Naive thymus-derived CD4-positive, alpha-beta T cell (primary cell): ENCODE data around the gene HCN1. TPM values are rescaled to one million over a fixed set of nuclear protein-coding genes. Genes with fewer than 3 reads are reported as not detected.
A peak's percentile ranks its signal among the peaks of the same experiment; 100 is the strongest.

Experiments
- ATAC-seq: fragments of 150-1000 bp; cut with Tn5 transposase; 2 replicates; pipeline ENCODE4 v1.10.0; 2021; ENCODE audit warnings: mild to moderate bottlenecking, moderate library complexity
- CTCF ChIA-PET: fragments of 350-600 bp; sonication (Branson Sonifier 250); formaldehyde crosslinking; loops from one replicate; lab custom pipeline; 2021; ENCODE audit warnings: antibody characterized with exemption; lab: Charles Lee
- POLR2A ChIA-PET: fragments of 350-600 bp; sonication (Branson Sonifier 250); formaldehyde crosslinking; loops from one replicate; lab custom pipeline; 2021; ENCODE audit warnings: antibody characterized with exemption, inconsistent platforms; lab: Charles Lee
- DNase-seq, 9 donors: peaks; one replicate each; pipeline versions ENCODE4 v3.0.0 to v3.0.0-alpha.2; 2020 to 2022; ENCODE audit warnings: mixed read lengths in 1 of 9
- H3K27ac ChIP-seq: one replicate; pipeline ENCODE4 v1.7.0; 2013; ENCODE audit warnings: mild to moderate bottlenecking, low read depth, low read length, moderate library complexity
- H3K27me3 ChIP-seq, 2 donors: one replicate each; pipeline ENCODE4 v1.7.0; 2013; ENCODE audit warnings: low read length in 2 of 2, mild to moderate bottlenecking in 2 of 2, moderate library complexity in 2 of 2; ENCODE audit not compliant: control insufficient read depth in 2 of 2, insufficient read depth in 2 of 2
- H3K36me3 ChIP-seq, 3 experiments: 1 replicate in 2 of 3; 2 replicates in 1 of 3; pipeline ENCODE4 v1.7.0; 2013; ENCODE audit warnings: low read length in 3 of 3, mild to moderate bottlenecking in 3 of 3, moderate library complexity in 1 of 3; ENCODE audit not compliant: insufficient read depth in 3 of 3, control insufficient read depth in 2 of 3
- H3K4me1 ChIP-seq, 2 donors: one replicate each; pipeline ENCODE4 v1.7.0; 2013; ENCODE audit warnings: low read length in 2 of 2, mild to moderate bottlenecking in 2 of 2, moderate library complexity in 1 of 2; ENCODE audit not compliant: control insufficient read depth in 2 of 2, insufficient read depth in 2 of 2
- H3K4me3 ChIP-seq: 2 replicates; pipeline ENCODE4 v1.7.0; 2013; ENCODE audit warnings: mild to moderate bottlenecking, low read length
- H3K9me3 ChIP-seq, 3 experiments: 1 replicate in 2 of 3; 2 replicates in 1 of 3; pipeline ENCODE4 v1.7.0; 2013; ENCODE audit warnings: low read length in 3 of 3; ENCODE audit not compliant: control insufficient read depth in 2 of 3
- H3K27ac Mint-ChIP-seq, 9 donors: one replicate each; pipeline ENCODE4 v1.8.0; 2020 to 2022; ENCODE audit warnings: mixed read lengths in 9 of 9, mild to moderate bottlenecking in 8 of 9, moderate library complexity in 5 of 9, inconsistent platforms in 2 of 9
- H3K27me3 Mint-ChIP-seq, 5 donors: one replicate each; pipeline ENCODE4 v1.8.0; 2021 to 2022; ENCODE audit warnings: mixed read lengths in 5 of 5, mild to moderate bottlenecking in 1 of 5
- H3K36me3 Mint-ChIP-seq, 5 donors: one replicate each; pipeline ENCODE4 v1.8.0; 2020 to 2022; ENCODE audit warnings: mixed read lengths in 5 of 5, mild to moderate bottlenecking in 3 of 5, inconsistent platforms in 1 of 5
- H3K4me1 Mint-ChIP-seq, 7 donors: one replicate each; pipeline ENCODE4 v1.8.0; 2020 to 2022; ENCODE audit warnings: mixed read lengths in 7 of 7, mild to moderate bottlenecking in 3 of 7, inconsistent platforms in 1 of 7
- H3K4me3 Mint-ChIP-seq, 10 donors: one replicate each; pipeline ENCODE4 v1.8.0; 2020 to 2022; ENCODE audit warnings: mild to moderate bottlenecking in 10 of 10, mixed read lengths in 10 of 10, moderate library complexity in 6 of 10, inconsistent platforms in 2 of 10
- H3K9me3 Mint-ChIP-seq, 11 donors: one replicate each; pipeline ENCODE4 v1.8.0; 2020 to 2022; ENCODE audit warnings: mixed read lengths in 11 of 11, mild to moderate bottlenecking in 4 of 11, inconsistent platforms in 1 of 11, moderate library complexity in 1 of 11
- intact Hi-C, 2 donors: fragments of 100-400 bp; cut with micrococcal nuclease; formaldehyde crosslinking; loops; one replicate each; pipeline ENCODE4 v1.15.1; 2023
- polyA plus RNA-seq, 2 donors: library from polyadenylated mRNA; unstranded; fragments of 300-500 nt; fragmentation: Illumina TruSeq; gene quantifications; one replicate each; pipeline ENCODE4 v1.2.3, GENCODE V29; 2021
- total RNA-seq, 6 experiments: library from RNA in 5 of 6; stranded (reverse) in 5 of 6; gene quantifications; 1 replicate in 5 of 6; 2 replicates in 1 of 6; pipeline ENCODE4 v1.2.3 and lab custom pipeline; 2021 to 2026

The HCN1 gene
- total and polyA plus RNA-seq, 7 experiments from 2014 or later: not detected

- POLR2A ChIA-PET: no interaction called here
- H3K36me3 Mint-ChIP-seq: peaks cover 0 to 25% (median 0%) of the 10 kb centered on the region in 5 donors
- no peaks in the 10 kb centered on the region for H3K27me3 ChIP-seq
- no peaks in the 10 kb centered on the region for H3K4me1 ChIP-seq
- H3K9me3 Mint-ChIP-seq: peaks cover 0 to 31% (median 15%) of the 10 kb centered on the region in 11 donors
- H3K4me1 Mint-ChIP-seq: peaks cover 0 to 9% (median 3%) of the 10 kb centered on the region in 7 donors
- no peak overlapping the region for H3K27ac Mint-ChIP-seq
- intact Hi-C loops: no loop called here
- peaks cover 0 to 7% (median 0%) of the 10 kb centered on the region in 3 experiments for H3K9me3 ChIP-seq
- H3K27ac ChIP-seq: no peak overlapping the region
- H3K4me3 ChIP-seq: no peak overlapping the region
- ATAC-seq (no peak), DNase-seq (no peak)
- no peaks in the 10 kb centered on the region for H3K36me3 ChIP-seq
- CTCF ChIA-PET: no interaction called here
- peaks cover 23 to 47% (median 32%) of the 10 kb centered on the region in 5 donors for H3K27me3 Mint-ChIP-seq
- H3K4me3 Mint-ChIP-seq: peak overlapping the region in 1 of 10 donors; percentile 10
These were observed 993 bp downstream of the HCN1 start for GRCh38 chr5:45694971-45695803.

DNA sequence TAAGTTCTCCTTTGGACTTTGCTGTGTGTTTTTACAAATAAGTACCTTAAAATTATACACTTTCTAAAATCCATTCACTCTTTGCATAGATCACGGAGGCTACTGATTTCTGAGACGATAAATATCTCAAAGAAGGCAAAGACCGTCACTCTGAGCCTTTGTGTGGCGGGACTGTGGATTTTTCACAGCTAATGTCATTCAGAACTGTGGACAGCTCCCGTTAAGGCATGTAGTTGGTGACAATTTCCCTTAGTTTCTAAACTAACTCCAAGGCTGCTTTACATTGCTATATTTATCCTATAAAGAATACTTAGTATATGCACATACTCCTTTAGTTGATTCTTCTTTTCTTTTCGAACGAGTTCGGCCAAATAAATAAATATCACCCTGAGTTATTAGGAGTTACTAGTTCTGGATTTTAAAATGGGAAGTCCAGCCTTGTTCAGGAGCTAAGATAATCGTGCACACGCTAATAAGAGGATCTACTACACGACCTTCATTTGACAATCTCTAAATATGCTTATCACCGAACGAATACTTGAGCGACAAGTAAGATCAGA is 1.8 kb downstream of the HCN1 start:
- no peaks in the 10 kb centered on the region for H3K4me1 ChIP-seq
- H3K4me1 Mint-ChIP-seq: peaks cover 0 to 9% (median 3%) of the 10 kb centered on the region in 7 donors
- no peaks in the 10 kb centered on the region for H3K36me3 ChIP-seq

GRCh38 chr5:45692481-45692880 is 3.7 kb downstream of the HCN1 start:
- intact Hi-C loops: no loop called here
- POLR2A ChIA-PET: no interaction called here
- Histone ChIP-seq H3K4me3 (no peak overlapping the region), H3K27me3 (no peaks in the 10 kb centered on the region), H3K4me1 (no peaks in the 10 kb centered on the region), H3K36me3 (no peaks in the 10 kb centered on the region), H3K9me3 (peaks cover 0 to 5% (median 0%) of the 10 kb centered on the region in 3 experiments), H3K27ac (no peak overlapping the region)
- H3K4me1 Mint-ChIP-seq: peaks cover 0 to 9% (median 3%) of the 10 kb centered on the region in 7 donors
- peaks cover 0 to 27% (median 13%) of the 10 kb centered on the region in 11 donors for H3K9me3 Mint-ChIP-seq
- peaks cover 0 to 18% (median 0%) of the 10 kb centered on the region in 5 donors for H3K36me3 Mint-ChIP-seq
- H3K27me3 Mint-ChIP-seq: peaks cover 22 to 39% (median 25%) of the 10 kb centered on the region in 5 donors
- ATAC-seq (no peak), DNase-seq (no peak)
- no peak overlapping the region for H3K27ac Mint-ChIP-seq
- H3K4me3 Mint-ChIP-seq: no peak overlapping the region
- CTCF ChIA-PET: no interaction called here

More for the DNA sequence above, 1.8 kb downstream of the HCN1 start:
- no peak for ATAC-seq
- peaks cover 0 to 7% (median 0%) of the 10 kb centered on the region in 3 experiments for H3K9me3 ChIP-seq
- H3K27ac Mint-ChIP-seq: no peak overlapping the region
- no peak overlapping the region for H3K4me3 ChIP-seq
- DNase-seq: no peak
- H3K27me3 ChIP-seq: no peaks in the 10 kb centered on the region
- H3K36me3 Mint-ChIP-seq: peaks cover 0 to 25% (median 0%) of the 10 kb centered on the region in 5 donors
- H3K27ac ChIP-seq: no peak overlapping the region
- intact Hi-C loops: no loop called here
- H3K9me3 Mint-ChIP-seq: peaks cover 0 to 31% (median 14%) of the 10 kb centered on the region in 11 donors
- peak overlapping the region in 4 of 10 donors; percentile 10 to 62 (median 47) for H3K4me3 Mint-ChIP-seq
- H3K27me3 Mint-ChIP-seq: peaks cover 23 to 47% (median 32%) of the 10 kb centered on the region in 5 donors
- ChIA-PET CTCF (no interaction called here), POLR2A (no interaction called here)

DNA sequence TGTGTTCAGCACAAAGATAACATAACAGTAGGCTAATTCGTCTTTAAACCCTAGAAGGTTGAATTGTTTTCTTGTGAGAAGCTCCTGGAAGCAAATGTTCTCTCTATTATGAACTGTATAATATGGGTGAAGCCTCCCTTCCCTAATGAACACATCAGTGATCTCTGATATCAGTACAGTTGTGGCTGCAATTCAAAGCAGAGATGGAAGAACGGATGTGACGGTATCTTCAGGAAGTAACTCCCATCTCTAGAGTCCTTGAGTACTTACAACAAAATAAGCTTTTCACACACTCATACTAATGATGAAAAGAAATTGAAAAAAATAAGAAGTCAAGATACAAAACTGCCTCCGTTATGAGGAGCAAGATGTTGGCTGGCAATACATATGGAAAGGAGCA is 4.5 kb downstream of the HCN1 start:
- H3K9me3 Mint-ChIP-seq: peaks cover 0 to 25% (median 10%) of the 10 kb centered on the region in 11 donors
- peaks cover 14 to 30% (median 17%) of the 10 kb centered on the region in 5 donors for H3K27me3 Mint-ChIP-seq
- Histone ChIP-seq H3K36me3 (no peaks in the 10 kb centered on the region), H3K4me1 (no peaks in the 10 kb centered on the region), H3K27ac (no peak overlapping the region), H3K27me3 (no peaks in the 10 kb centered on the region), H3K4me3 (no peak overlapping the region), H3K9me3 (no peaks in the 10 kb centered on the region)
- no peak overlapping the region for H3K27ac Mint-ChIP-seq
- ChIA-PET POLR2A (no interaction called here), CTCF (no interaction called here)
- peaks cover 0 to 9% (median 3%) of the 10 kb centered on the region in 7 donors for H3K4me1 Mint-ChIP-seq
- ATAC-seq: no peak
- no peak for DNase-seq
- peaks cover 0 to 10% (median 0%) of the 10 kb centered on the region in 5 donors for H3K36me3 Mint-ChIP-seq
- no peak overlapping the region for H3K4me3 Mint-ChIP-seq
- intact Hi-C loops: no loop called here

DNA sequence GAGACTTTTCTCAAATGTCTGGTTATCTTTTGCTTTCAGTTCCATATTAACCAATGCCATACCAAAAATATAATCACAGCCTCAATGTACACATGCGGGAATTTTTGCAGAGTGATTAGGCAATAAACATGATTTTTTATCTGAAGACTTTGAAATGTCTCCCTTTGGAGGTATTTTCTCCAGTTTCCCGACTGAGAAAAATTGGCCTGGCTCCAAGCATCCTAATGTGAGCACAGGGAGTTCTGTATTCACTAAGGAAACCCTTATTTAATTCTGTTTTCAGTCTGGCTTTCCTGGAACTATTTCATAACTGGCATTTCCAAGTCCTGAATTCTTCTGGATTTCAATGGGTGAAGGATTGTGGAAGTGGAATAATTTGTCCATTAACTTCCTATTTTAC is 8.5 kb downstream of the HCN1 start:
- H3K9me3 Mint-ChIP-seq: peaks cover 0 to 16% (median 0%) of the 10 kb centered on the region in 11 donors
- POLR2A ChIA-PET: no interaction called here
- H3K36me3 Mint-ChIP-seq: no peaks in the 10 kb centered on the region

DNA sequence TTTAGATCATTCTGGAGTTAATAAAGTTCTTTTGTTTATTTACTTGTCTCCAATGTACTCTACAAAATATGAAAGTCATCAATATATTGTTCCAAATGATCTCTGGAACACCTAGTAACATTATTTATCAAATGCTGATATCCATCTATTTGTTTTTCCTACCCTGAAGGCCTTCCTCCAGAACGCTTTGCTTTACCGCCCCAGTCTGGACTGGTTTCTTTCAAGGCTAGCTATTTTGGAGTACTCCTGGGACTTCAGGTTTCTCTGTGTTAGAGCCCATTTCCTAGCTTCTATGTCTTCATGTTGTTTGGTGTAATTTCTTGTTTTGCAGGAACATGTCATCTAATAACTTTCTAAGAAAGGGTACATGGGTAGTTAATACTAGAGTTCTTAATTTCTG is 9.6 kb downstream of the HCN1 start:
- no peaks in the 10 kb centered on the region for H3K36me3 Mint-ChIP-seq
- Histone ChIP-seq H3K4me1 (no peaks in the 10 kb centered on the region), H3K4me3 (no peak overlapping the region), H3K9me3 (no peaks in the 10 kb centered on the region), H3K27me3 (no peaks in the 10 kb centered on the region), H3K27ac (no peak overlapping the region), H3K36me3 (no peaks in the 10 kb centered on the region)
- DNase-seq (no peak), ATAC-seq (no peak)
- CTCF ChIA-PET: no interaction called here
- intact Hi-C loops: no loop called here
- H3K4me3 Mint-ChIP-seq: no peak overlapping the region
- peaks cover 0 to 16% (median 0%) of the 10 kb centered on the region in 11 donors for H3K9me3 Mint-ChIP-seq
- H3K27me3 Mint-ChIP-seq: no peaks in the 10 kb centered on the region
- POLR2A ChIA-PET: no interaction called here
- H3K27ac Mint-ChIP-seq: no peak overlapping the region
- H3K4me1 Mint-ChIP-seq: no peaks in the 10 kb centered on the region

More for the DNA sequence above, 8.5 kb downstream of the HCN1 start:
- Histone ChIP-seq H3K27ac (no peak overlapping the region), H3K4me3 (no peak overlapping the region), H3K36me3 (no peaks in the 10 kb centered on the region), H3K9me3 (no peaks in the 10 kb centered on the region), H3K27me3 (no peaks in the 10 kb centered on the region), H3K4me1 (no peaks in the 10 kb centered on the region)
- DNase-seq: no peak
- intact Hi-C loops: no loop called here
- Mint-ChIP-seq H3K27ac (no peak overlapping the region), H3K4me3 (no peak overlapping the region), H3K27me3 (peaks cover 0 to 4% (median 0%) of the 10 kb centered on the region in 5 donors), H3K4me1 (no peaks in the 10 kb centered on the region)
- CTCF ChIA-PET: no interaction called here
- no peak for ATAC-seq
